Activated naive CD4-positive, alpha-beta T cell (primary cell): ENCODE results near the gene RBMS2.

ENCODE experiments used
- DNase-seq, 4 experiments: peaks; one replicate each; lab custom pipeline; 2025; lab: John Stamatoyannopoulos, UW

Gene RBMS2

GRCh38 chr12:56581418-56582145 lies 60.0 kb downstream of the RBMS2 start:
- no peak for DNase-seq

- DNase-seq = no peak
Measured at GRCh38 chr12:56585098-56585497, 63.5 kb downstream of the RBMS2 start.

- DNase-seq = no peak
Measured at GRCh38 chr12:56589783-56590182, 68.2 kb downstream of the RBMS2 start.

DNA sequence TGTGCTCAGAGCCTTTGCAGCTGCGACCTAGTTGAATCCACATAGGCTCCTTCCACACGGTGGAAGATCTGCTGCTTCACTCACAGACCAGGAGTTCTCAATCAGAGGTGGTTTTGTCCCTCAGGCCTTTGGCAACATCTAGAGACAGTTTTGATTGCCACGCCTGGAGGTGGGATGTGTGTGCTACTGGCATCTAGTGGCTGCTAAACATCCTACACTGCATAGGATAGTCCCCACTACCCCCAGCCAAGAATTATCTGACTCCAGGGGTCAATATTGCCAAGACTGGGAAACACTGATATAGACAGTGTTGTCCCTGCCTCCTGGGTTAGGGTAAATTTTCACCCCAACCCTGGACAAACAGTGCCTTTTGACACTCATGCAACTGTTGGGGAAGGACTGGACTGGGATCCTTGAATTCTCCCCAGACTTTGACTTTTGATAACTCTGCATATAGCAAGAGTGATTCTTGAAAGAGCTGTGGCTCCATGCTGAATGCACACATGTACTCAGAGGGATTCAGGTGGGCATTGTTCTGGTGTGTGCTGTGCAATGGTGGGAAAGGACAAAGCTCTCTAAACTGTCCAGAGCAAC lies 68.7 kb downstream of the RBMS2 start:
- no peak for DNase-seq

DNA sequence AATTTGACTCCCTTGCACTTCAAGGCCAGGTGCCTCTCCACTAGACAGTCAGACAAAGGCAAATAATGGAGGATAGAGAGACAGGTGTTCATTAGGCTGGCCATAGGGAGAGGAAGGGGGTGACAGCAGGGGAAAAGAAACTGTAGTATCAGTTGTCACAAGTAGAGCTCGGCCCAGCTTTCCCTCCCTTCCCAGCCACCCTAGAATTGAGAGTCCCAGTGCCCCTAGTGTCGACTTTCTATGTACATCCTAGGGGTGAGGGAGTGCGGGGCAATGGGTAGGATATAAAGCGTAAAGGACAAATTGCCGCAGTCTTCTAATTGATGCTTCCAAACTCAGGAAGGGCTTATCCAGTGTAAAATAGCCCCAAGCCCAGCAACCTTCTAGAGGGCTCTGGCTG lies 69.5 kb downstream of the RBMS2 start:
- DNase-seq = no peak

DNA sequence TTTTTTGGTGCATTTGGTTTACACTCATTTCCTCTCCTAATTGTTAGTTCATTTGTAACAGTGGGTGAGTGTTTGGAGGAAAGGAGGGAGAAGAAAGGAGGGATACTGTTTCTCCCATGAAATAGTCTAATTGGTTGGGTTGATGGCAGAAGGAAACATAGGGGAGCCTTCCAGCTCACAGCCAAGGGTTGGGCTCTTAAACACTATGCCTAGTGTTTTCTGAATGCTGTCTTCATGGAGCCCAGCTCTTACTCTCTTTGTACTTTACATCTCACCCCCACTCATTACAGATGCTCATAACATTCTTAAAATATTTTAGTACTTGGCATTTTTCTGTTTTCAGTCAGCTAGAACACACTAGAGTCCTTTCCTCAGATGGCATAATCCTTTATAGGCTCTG lies 70.3 kb downstream of the RBMS2 start:
- no peak for DNase-seq

GRCh38 chr12:56593909-56594621 lies 72.4 kb downstream of the RBMS2 start:
- DNase-seq = peak in 3 of 4 experiments; percentile 18 to 44 (median 28)

DNA sequence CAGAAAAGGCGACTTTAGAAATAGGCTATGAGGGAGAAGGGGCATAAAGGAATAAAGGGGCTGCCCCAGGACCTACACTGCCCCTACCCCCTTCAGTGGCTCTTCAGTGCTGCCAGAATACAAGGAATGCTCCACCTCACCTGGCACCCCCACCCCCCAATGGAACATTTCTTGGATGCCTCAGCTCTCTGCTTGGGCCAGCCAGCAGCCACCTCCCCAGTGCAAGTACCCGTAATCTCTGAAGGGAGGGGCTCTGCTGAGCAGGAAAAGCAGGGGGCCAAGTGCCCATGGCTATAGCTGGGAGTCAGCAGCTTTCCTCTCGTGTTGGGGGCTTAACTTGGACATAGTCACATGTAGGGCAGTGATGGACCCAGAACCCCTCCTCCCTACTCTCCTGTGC lies 75.2 kb downstream of the RBMS2 start:
- no peak for DNase-seq

DNA sequence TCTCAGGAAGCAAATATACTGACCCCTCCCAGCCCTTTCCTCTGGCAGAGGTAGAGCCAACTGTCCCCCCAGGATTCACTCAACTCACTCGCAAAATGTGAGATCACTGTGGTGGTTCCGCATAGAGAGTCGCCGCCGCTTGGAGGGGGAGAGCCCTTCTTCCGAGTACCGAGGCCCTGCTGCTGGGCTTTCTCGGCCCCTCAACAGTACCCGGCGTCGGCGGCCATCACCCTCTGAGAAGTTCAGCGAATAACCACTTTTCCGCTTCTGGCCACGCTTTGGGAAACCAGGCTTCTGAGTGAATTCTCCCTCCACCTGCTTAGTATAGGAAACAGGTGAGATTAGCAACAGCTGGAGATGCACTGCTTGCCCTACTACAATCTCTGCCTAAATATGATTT lies 77.4 kb downstream of the RBMS2 start:
- no peak for DNase-seq

GRCh38 chr12:56599797-56600196 lies 78.2 kb downstream of the RBMS2 start:
- no peak for DNase-seq

DNA sequence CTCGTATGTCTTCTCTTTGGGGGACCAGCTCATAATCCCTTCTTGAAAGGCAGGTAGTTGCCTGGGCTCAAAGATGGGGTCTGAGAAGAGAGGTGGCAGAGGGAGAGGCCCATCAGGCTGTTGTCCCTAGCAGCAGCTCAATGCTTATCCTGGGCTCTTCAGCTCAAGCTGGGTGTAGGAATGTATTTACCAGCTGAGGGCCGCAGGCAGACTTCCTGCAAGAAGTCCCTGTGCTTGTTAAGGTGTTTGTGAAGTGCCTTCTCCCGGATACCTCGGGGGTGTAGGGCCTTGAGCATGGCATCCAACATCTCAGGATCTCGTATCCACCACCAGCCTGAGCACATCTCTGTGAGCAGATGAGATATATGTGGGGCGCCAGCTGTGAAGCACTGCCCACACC lies 79.1 kb downstream of the RBMS2 start:
- no peak for DNase-seq

- DNase-seq = peak in 2 of 4 experiments; percentile 9 to 25
Measured at GRCh38 chr12:56601503-56601902, 79.9 kb downstream of the RBMS2 start.

DNA sequence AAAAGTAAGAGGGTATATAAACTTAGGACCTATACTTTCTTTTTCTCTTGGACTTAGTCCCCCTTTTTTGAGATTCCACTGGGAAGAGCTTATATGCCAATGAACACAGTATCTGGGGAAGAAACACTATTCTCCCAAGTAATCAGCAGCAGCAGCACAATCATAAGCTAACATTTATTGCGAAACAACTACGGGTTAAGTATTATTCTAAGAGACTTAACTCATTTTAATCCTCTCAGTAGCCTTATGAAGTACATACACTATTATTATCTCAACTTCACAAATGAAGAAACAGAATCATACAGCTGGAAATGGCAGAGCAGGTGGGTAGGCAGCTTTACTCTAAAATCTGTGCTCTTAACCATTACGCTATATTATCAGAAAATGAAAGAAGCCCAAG lies 80.6 kb downstream of the RBMS2 start:
- DNase-seq = no peak

GRCh38 chr12:56604355-56604754 lies 82.7 kb downstream of the RBMS2 start:
- DNase-seq = no peak

- no peak for DNase-seq
Measured at GRCh38 chr12:56614627-56615026, 93.0 kb downstream of the RBMS2 start.

- no peak for DNase-seq
Measured at GRCh38 chr12:56616244-56616643, 94.6 kb downstream of the RBMS2 start.

GRCh38 chr12:56616925-56617324 lies 95.3 kb downstream of the RBMS2 start:
- DNase-seq = no peak

DNA sequence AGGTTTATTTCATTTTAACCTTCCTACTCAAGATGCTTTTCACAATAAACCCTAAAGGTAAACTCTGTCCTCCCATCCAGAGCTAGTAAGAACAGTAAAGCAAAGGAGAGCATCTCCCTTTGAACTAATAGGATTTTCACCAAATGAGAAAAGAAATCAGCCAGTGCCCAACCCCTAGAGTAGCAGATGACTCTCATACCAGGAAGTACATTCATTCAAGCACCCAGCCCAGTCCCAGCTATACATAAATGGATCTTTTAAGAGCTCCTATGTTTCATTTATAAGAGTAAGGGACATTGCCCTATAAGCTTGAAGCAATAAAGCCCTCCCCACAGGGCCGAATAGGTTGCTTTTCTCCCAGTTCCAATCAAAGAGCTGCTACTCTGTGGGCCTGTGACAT lies 100.9 kb downstream of the RBMS2 start:
- no peak for DNase-seq

GRCh38 chr12:56626701-56627100 lies 105.1 kb downstream of the RBMS2 start:
- no peak for DNase-seq

DNA sequence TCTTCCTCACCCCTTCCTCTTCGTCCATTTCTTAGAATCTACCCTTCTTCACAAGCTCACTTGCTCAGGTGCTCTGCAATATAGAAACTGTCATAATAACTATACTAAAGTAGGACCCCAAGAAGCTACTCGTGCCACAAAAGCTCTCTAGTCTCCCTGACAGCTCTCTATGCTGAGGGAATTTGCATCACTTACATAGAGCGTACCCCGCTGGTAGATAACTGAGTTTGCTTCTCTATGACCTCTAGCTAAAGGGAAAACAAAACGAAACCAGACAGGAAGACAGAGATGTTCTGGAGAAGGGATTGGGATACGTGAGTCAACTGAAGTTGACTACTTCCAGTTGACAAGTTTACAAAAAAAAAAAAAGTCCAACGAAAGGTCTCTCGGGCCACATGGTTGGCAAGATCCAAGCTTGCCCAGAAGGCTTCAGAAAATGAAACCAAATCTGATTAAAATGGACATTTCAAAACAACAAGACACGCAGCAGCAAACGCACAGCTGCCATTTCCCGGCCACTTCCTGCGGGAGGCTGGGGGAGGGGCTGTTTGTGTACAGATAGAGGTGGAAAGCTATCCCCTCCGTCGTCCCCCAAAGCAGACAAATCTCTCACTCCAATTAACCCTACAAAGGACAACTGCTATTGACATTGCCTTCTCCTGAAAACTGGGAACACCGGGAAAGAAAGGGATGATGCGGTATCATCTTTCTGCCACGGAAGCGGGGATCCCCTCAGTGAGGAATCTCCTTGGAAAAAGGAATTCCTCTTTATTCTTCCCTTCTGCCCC lies 107.2 kb downstream of the RBMS2 start:
- peak in 2 of 4 experiments; percentile 51 to 66 for DNase-seq

- peak in 2 of 4 experiments; percentile 32 to 43 for DNase-seq
Measured at GRCh38 chr12:56629459-56630179, 108.0 kb downstream of the RBMS2 start.

- DNase-seq = peak; percentile 58 to 79 (median 67)
Measured at GRCh38 chr12:56630180-56630632, 108.6 kb downstream of the RBMS2 start, which contains the start of gene BAZ2A. Gene BAZ2A, minus strand, starts transcription at chr12:56630326. Its CDS starts 12,796 bp downstream, at chr12:56617530.
